ENCODE data around the gene CORO2B. TPM values are rescaled to one million over a fixed set of nuclear protein-coding genes. Genes with fewer than 3 reads are reported as not detected.

CORO2B gene
- total and polyA plus RNA-seq, 2 of the 4 experiments (the other 2 are of a cell fraction) = 9.3 to 39.3 TPM

GRCh38 chr15:68715111-68715510 is 136.3 kb downstream of the CORO2B start:
- peaks cover 12% of the 10 kb centered on the region for H3K36me3 ChIP-seq (ENCODE audit: control insufficient read depth, insufficient read depth, low read length)
- H2BK15ac ChIP-seq (ENCODE audit: low read depth, low read length) = no peak overlapping the region
- H3K18ac ChIP-seq (ENCODE audit: low read depth, low read length) = no peak overlapping the region
- intact Hi-C loops (cut with micrococcal nuclease) = no loop called here
- no peak overlapping the region for H3K9ac ChIP-seq (ENCODE audit: low read depth, low read length)
- H3K79me1 ChIP-seq (ENCODE audit: low read depth in 1 of 2, low read length in 2 of 2) = no peaks in the 10 kb centered on the region
- DNase-seq (no peak), ATAC-seq (ENCODE audit: low read depth) (no peak)
- H2AFZ ChIP-seq (replicated peaks; ENCODE audit: low read length, poor library complexity) = no peak overlapping the region
- ChIA-PET CTCF (no interaction called here), POLR2A (ENCODE audit: unreplicated experiment) (no interaction called here)
- no peak overlapping the region for H3K4me2 ChIP-seq (ENCODE audit: low read depth, low read length)
- H4K20me1 ChIP-seq (ENCODE audit: insufficient read depth, low read length) = no peaks in the 10 kb centered on the region
- no peak overlapping the region for H3K23ac ChIP-seq (ENCODE audit: low read depth, low read length)
- no peak overlapping the region for H3K14ac ChIP-seq (replicated peaks; ENCODE audit: low read depth, low read length)
- H3K56ac ChIP-seq (ENCODE audit: extremely low read depth, insufficient read depth, low read length) = no peak overlapping the region
- peaks cover 3% of the 10 kb centered on the region for H3K9me1 ChIP-seq (ENCODE audit: insufficient read depth, low read length)
- WGBS, 2 experiments (ENCODE audit: extremely low coverage in 2 of 2, insufficient read length in 1 of 2) = 89% methylated on average over 4 of the region's 8 CpGs; no CpG with 5 or more reads in 1 of the 2 experiments
- H2AK9ac ChIP-seq (replicated peaks; ENCODE audit: low read depth, low read length, poor library complexity) = no peak overlapping the region
- no peak overlapping the region for H2BK120ac ChIP-seq (ENCODE audit: low read depth, low read length)
- H3K27ac ChIP-seq (ENCODE audit: insufficient read depth, low read length) = no peak overlapping the region
- H3K4ac ChIP-seq (ENCODE audit: low read depth, low read length) = no peak overlapping the region
- in situ Hi-C loops (cut with MboI; ENCODE audit: low sequenced_read_pairs) = no loop called here
- dilution Hi-C loops (cut with HindIII; ENCODE audit: low sequenced_read_pairs, unreplicated experiment) = no loop called here
- BruUV-seq (replicated peaks) = no TSS peak
- no peaks in the 10 kb centered on the region for H3K4me1 ChIP-seq (ENCODE audit: control insufficient read depth, insufficient read depth, low read length)
- no peak overlapping the region for H3K4me3 ChIP-seq (ENCODE audit: insufficient read depth, low read depth, low read length)
- no peaks in the 10 kb centered on the region for H3K27me3 ChIP-seq (ENCODE audit: control insufficient read depth, insufficient read depth, low read length)
- no peak overlapping the region for H4K91ac ChIP-seq (ENCODE audit: insufficient read depth, low read depth, low read length)
- no peak overlapping the region for H4K8ac ChIP-seq (ENCODE audit: low read depth in 2 of 2, low read length in 2 of 2)
- TF ChIP-seq CHD1 (IDR thresholded peaks at IDR 0.05; ENCODE audit: low read depth, low read length) (no peak), ELK1 (IDR thresholded peaks at IDR 0.05; ENCODE audit: borderline replicate concordance, low read depth, low read length) (no peak), CEBPB (IDR thresholded peaks at IDR 0.05; ENCODE audit: low read depth, low read length) (no peak), RAD21 (IDR thresholded peaks at IDR 0.05; ENCODE audit: low read length) (no peak), MAFK (IDR thresholded peaks at IDR 0.05; ENCODE audit: low read depth, low read length) (no peak)
- no peak overlapping the region for H2AK5ac ChIP-seq (ENCODE audit: low read depth, low read length)
- H4K5ac ChIP-seq (ENCODE audit: low read depth, low read length) = no peak overlapping the region
- no peak overlapping the region for H2BK20ac ChIP-seq (ENCODE audit: low read depth, low read length)
- no peak overlapping the region for H2BK5ac ChIP-seq (ENCODE audit: low read depth, low read length, poor library complexity, severe bottlenecking)
- H3K9me3 ChIP-seq (ENCODE audit: control insufficient read depth, insufficient read depth, low read length) = no peaks in the 10 kb centered on the region
